HG02678 (cell line): Measurements from ENCODE around the gene ASPA.
A peak's percentile ranks its signal among the peaks of the same experiment; 100 is the strongest.

Experiments
- ATAC-seq: cut with Tn5 transposase; IDR thresholded peaks from one replicate; pipeline ENCODE4 v1.9.1; 2021; ENCODE audit warnings: mild to moderate bottlenecking, moderate library complexity; ENCODE audit not compliant: unreplicated experiment

Gene ASPA

GRCh38 chr17:3532859-3533142, 57.0 kb downstream of the ASPA start:
- ATAC-seq = no peak

- ATAC-seq = no peak
Observed at GRCh38 chr17:3533752-3534151, 58.0 kb downstream of the ASPA start.

GRCh38 chr17:3534881-3535252, 59.1 kb downstream of the ASPA start:
- ATAC-seq = no peak

GRCh38 chr17:3535253-3535995, 59.6 kb downstream of the ASPA start:
- peak; percentile 61 for ATAC-seq

- no peak for ATAC-seq
Observed at GRCh38 chr17:3536716-3537115, 60.9 kb downstream of the ASPA start.

- ATAC-seq = no peak
Observed at GRCh38 chr17:3539881-3540540, 64.2 kb downstream of the ASPA start.

GRCh38 chr17:3542410-3543088, 66.8 kb downstream of the ASPA start:
- no peak for ATAC-seq

GRCh38 chr17:3543453-3543852, 67.7 kb downstream of the ASPA start:
- no peak for ATAC-seq

- no peak for ATAC-seq
Observed at GRCh38 chr17:3544365-3544764, 68.6 kb downstream of the ASPA start.

GRCh38 chr17:3545151-3545550, 69.4 kb downstream of the ASPA start:
- no peak for ATAC-seq

- no peak for ATAC-seq
Observed at GRCh38 chr17:3546521-3546920, 70.7 kb downstream of the ASPA start.

- no peak for ATAC-seq
Observed at GRCh38 chr17:3546997-3547396, 71.2 kb downstream of the ASPA start.

- ATAC-seq = no peak
Observed at GRCh38 chr17:3547628-3548027, 71.8 kb downstream of the ASPA start.

- ATAC-seq = no peak
Observed at GRCh38 chr17:3549610-3550162, 73.9 kb downstream of the ASPA start.

GRCh38 chr17:3551189-3551588, 75.4 kb downstream of the ASPA start:
- ATAC-seq = no peak

GRCh38 chr17:3552916-3553315, 77.1 kb downstream of the ASPA start:
- ATAC-seq = no peak
